Activated naive CD4-positive, alpha-beta T cell treated with Interleukin-2 at 50 U/mL for 16 hours (primary cell): ENCODE measurements around the gene COL6A2.

Source experiments
- DNase-seq: peaks from one replicate; pipeline ENCODE4 v3.0.0-alpha.2; 2020

Gene COL6A2

DNA sequence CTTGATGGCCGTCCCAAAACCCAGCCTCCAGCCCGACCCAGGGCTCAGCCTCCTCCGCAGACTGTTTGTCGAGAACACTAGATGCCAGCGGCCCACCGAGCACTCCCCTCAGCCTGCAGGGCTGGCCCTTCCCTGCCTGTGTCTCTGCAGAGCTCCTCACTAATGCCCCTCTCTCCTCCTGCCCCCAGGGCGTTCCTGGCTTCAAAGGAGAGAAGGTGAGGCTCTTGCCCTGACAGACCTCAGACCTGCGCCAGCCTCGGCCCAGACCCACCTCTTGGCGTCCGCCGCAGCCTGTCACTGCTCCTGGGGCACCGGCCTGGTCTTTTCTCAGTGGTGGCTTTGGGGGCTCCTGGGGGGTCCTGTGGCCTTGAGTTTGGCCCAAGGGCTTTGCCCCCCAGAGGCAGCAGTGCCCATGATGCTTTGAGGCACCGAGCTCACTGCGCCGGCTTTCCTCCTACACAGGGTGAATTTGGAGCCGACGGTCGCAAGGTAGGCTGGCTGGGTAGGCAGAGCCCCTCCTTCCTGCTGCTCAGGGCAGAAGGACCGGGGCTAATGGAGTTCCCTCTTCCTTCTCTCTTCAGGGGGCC, 18.4 kb downstream of the COL6A2 start:
- no peak for DNase-seq

DNA sequence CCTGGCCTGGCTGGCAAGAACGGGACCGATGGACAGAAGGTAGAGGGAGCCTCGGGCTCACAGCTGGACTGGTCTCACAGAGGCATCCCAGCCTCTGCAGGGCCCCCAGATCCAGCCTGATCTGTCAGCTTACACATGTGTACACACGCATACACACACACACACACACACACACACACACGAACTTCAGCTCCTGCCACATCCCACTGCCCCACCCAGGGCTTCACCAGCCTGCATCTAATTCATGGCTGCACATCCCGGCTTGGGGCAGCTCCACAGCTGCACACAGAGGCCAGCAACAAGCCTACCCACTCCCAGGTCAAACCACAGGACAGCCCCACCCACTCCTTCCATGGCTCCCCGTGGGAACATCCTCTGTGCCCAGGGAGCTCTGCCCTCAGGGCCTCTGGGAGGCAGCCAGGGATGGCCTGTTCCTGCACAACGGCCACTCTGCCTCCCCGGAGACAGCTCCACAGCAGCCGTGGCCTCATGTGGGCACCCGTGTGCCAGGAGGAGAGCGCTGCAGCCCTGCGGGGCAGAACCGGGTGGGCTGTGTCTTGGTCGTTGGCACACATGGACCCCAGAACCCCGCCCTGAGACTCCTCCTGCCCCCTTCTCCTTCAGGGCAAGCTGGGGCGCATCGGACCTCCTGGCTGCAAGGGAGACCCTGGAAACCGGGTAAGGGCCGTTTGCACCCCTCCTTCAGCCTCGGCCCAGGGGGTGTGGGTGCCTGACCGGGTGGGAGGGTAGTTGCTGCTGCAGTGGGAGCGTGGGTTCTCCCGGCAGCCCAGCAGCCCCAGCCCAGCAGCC, 19.1 kb downstream of the COL6A2 start:
- no peak for DNase-seq

DNA sequence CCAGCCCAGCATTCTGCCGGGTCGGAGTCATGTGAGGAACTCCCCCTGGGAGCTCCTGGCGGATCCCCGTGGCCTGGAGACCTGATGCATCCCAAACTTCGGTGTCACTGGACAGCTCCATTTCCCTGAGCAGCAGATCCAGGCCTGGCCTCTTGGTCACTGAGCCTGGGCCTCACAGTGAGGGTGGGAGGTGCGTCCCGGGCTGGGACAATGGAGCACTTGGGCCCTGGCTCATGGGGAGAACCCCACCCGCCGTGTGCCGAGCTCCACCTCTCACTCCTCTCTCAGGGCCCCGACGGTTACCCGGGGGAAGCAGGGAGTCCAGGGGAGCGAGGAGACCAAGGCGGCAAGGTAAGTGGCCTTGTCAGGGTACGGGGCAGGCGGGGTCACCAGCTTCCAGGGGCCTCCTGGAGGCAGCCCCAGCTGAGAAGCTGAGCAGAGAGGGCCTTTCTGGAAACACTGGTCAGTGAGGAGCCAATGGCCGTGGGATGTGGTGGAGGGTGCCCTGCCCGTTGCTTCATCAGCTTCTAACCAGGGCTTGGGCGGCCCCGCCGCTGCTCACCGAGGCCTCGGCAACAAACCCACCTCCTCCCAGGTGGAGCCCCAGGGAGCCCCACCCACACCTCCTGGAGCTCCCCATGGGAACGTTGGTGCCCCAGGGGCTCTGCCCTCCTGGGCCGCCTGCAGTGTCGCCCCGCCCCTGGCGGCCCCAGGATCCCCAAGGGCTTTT, 19.8 kb downstream of the COL6A2 start:
- DNase-seq = peak; percentile 0

- no peak for DNase-seq
These were observed 20.6 kb downstream of the COL6A2 start for GRCh38 chr21:46118316-46119143.

GRCh38 chr21:46119144-46119636, 21.3 kb downstream of the COL6A2 start:
- DNase-seq = no peak

DNA sequence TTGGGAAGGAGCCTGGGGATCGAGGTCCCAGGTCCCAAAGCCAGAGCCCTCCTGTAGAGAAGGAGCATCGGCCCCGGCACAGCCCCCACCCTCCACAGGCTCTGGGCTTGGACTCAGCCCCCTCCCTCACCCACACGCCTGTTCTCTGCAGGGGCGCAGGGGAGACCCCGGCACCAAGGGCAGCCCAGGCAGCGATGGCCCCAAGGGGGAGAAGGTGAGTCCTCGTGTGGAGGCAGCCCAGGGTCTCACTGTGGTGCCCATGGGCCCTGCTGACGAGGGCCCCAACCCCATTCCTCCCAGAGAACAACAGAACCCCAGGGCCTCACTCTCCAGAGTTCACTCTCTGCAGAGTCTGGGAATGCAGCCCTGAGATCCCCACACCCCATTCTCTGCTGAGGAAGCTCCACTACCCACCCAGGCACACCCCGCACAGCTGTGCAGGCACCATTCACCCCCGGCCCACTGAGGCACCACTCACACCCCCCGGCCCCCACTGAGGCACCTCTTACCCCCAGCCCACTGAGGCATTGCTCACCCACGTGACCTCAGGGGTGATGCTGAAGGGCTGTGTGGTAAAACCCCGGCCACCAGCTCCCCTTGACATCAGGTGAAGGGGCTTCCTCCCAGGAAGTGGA, 21.8 kb downstream of the COL6A2 start:
- DNase-seq = no peak

GRCh38 chr21:46120301-46121285, 22.7 kb downstream of the COL6A2 start:
- DNase-seq = no peak

- DNase-seq = no peak
These were observed 23.6 kb downstream of the COL6A2 start for GRCh38 chr21:46121286-46122221.

DNA sequence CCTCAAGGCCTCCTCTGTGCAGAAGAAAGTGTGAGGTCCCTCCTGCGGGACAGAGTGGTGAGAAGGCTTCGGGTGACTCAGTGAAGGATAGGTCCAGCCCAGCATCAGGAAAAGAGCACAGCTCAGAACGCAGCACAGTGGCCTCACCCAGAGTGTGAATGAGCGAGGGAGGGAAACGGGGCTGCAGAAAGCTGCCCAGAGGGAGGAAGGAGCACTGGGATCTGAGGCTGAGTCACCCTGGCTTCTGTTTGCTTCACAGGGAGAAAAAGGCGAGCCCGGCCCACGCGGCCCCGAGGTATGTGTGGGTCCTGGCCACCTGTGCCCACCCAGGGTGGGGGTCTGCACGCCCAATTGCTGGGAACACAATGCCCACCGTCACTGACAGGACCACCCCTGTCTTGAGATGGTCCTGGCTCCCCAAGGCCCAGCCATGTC, 24.3 kb downstream of the COL6A2 start:
- no peak for DNase-seq

GRCh38 chr21:46122758-46123683, 25.1 kb downstream of the COL6A2 start:
- no peak for DNase-seq

- DNase-seq = no peak
These were observed 26.4 kb downstream of the COL6A2 start for GRCh38 chr21:46124083-46124925.

GRCh38 chr21:46124926-46125845, 27.3 kb downstream of the COL6A2 start:
- DNase-seq = no peak

GRCh38 chr21:46125846-46126301, 28.0 kb downstream of the COL6A2 start:
- DNase-seq = no peak

DNA sequence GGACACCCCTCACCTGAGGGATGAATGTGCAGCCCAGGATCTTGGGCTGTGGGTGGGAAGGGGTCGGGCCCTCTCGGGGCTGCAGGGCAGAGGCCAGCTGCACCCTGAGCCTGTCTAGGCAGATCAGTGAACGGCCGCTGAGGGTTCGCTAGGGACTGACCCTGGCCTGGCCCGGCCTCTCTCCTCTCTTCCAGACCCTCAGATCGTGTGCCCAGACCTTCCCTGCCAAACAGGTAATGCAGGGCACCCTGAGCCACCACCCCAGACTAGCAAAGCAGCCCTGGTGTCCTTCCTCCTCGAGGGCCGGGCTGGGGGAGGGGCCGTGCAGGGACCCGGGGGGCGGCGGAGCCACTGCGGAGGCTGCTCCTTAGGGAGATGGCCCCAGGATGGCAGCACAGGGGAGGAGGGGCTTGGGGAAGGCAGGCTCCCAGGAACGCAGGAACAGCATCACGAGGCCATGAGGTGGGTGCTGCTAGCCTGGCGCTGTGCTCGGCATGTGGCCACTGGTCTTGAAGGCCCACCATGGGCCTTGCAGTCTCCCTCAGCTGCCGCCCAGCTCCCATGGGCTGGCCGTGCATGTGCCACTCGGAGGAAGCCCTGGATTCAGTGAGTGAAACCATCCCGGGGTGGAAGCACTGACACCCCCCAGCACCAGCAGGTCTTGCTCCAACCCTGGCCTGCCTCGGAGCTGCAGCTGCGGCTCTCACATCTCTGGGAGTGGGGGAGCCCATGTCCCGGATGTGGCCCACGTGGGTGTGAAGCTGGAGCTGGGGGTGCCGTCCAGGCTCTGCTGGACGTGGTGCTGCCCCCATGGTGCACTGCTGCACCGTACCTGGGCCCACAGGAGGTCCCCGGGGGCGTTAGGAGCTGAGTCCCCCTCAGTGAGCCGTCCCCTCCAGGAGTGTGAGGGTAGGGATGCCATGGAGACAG, 28.7 kb downstream of the COL6A2 start:
- DNase-seq = no peak
